HCT116 (cell line): ENCODE data around the gene USPL1. TPM values are rescaled to one million over a fixed set of nuclear protein-coding genes. Genes with fewer than 3 reads are reported as not detected.

ENCODE experiments used
- ATAC-seq: fragments of 200-7000 bp; cut with Tn5 transposase; 2 replicates; pipeline ENCODE4 v1.9.1; 2020; ENCODE audit warnings: mild to moderate bottlenecking, moderate library complexity
- BruUV-seq: library from RNA; stranded (reverse); fragments of 400-500 nt; replicated peaks from 2 replicates; lab custom pipeline; 2021; lab: Mats Ljungman, UMichigan
- CTCF ChIA-PET: fragments of 300-600 bp; sonication (Branson Sonifier 250); formaldehyde crosslinking; loops from one replicate; lab custom pipeline; 2021; ENCODE audit warnings: antibody characterized with exemption; lab: Charles Lee
- POLR2A ChIA-PET: fragments of 300-600, 350-600 bp; sonication (Branson Sonifier 250); formaldehyde crosslinking; loops from one replicate; lab custom pipeline; 2021; ENCODE audit warnings: antibody characterized with exemption; lab: Charles Lee
- RAD21 ChIA-PET, 2 experiments: fragments of 300-600 bp; sonication (Branson Sonifier 250); formaldehyde crosslinking; loops; one replicate each; lab custom pipeline; 2023; ENCODE audit warnings: low total read pairs in 2 of 2; ENCODE audit not compliant: uncharacterized antibody in 2 of 2, unreplicated experiment in 2 of 2, low non-redundant PET in 1 of 2; lab: Charles Lee
- DNase-seq: peaks from one replicate; pipeline ENCODE4 v3.0.0-alpha.2; 2010; ENCODE audit warnings: low read depth, low spot score
- H2AFZ ChIP-seq: fragments of 200-600 bp; shearing (Covaris generic), sonication (generic); 2 replicates; pipeline ENCODE4 v1.6.1; 2017; ENCODE audit warnings: low read depth, mixed run types, mixed read lengths, antibody characterized with exemption, low read length; ENCODE audit not compliant: poor library complexity, severe bottlenecking
- H3K27ac ChIP-seq: 2 replicates; pipeline ENCODE4 v1.5.1; 2012; ENCODE audit warnings: low read depth, low read length
- H3K27me3 ChIP-seq: fragments of 200-600 bp; sonication (generic); 2 replicates; pipeline ENCODE4 v1.6.1; 2016; ENCODE audit warnings: mixed run types, low read length, mixed read lengths; ENCODE audit not compliant: insufficient read depth
- H3K36me3 ChIP-seq, 2 experiments: fragments of 200-500 bp in 1 of 2; fragments of 200-600 bp in 1 of 2; sonication (Bioruptor generic) in 1 of 2; sonication (generic) in 1 of 2; 2 replicates each; pipeline versions ENCODE4 v1.5.1 to v1.6.1; 2014 to 2016; ENCODE audit warnings: low read length in 2 of 2, inconsistent platforms in 1 of 2, mixed read lengths in 1 of 2, mixed run types in 1 of 2; ENCODE audit not compliant: insufficient read depth in 2 of 2, control insufficient read depth in 1 of 2
- H3K4me1 ChIP-seq, 2 experiments: fragments of 200-600 bp in 1 of 2; sonication (generic) in 1 of 2; 2 replicates each; pipeline versions ENCODE4 v1.5.1 to v1.6.1; 2012 to 2017; ENCODE audit warnings: low read length in 2 of 2, inconsistent platforms in 1 of 2, mild to moderate bottlenecking in 1 of 2, mixed read lengths in 1 of 2, mixed run types in 1 of 2, moderate library complexity in 1 of 2; ENCODE audit not compliant: insufficient read depth in 2 of 2, control insufficient read depth in 1 of 2
- H3K4me2 ChIP-seq: fragments of 200-600 bp; sonication (generic); 2 replicates; pipeline ENCODE4 v1.6.1; 2017; ENCODE audit warnings: mixed run types, low read length, mixed read lengths
- H3K4me3 ChIP-seq, 2 experiments: fragments of 200-600 bp in 1 of 2; sonication (generic) in 1 of 2; replicated peaks in 1 of 2; 2 replicates each; pipeline ENCODE4 v1.5.1; 2011 to 2016; ENCODE audit warnings: low read length in 2 of 2, control low read depth in 1 of 2, low read depth in 1 of 2, mild to moderate bottlenecking in 1 of 2, mixed read lengths in 1 of 2, mixed run types in 1 of 2
- H3K79me2 ChIP-seq: fragments of 200-600 bp; sonication (generic); 2 replicates; pipeline ENCODE4 v1.6.1; 2017; ENCODE audit warnings: mild to moderate bottlenecking, mixed run types, low read length, moderate library complexity, mixed read lengths; ENCODE audit not compliant: insufficient read depth
- H3K9ac ChIP-seq: fragments of 200-600 bp; sonication (generic); 2 replicates; pipeline ENCODE4 v1.6.1; 2016; ENCODE audit warnings: low read length, mixed read lengths
- H3K9me2 ChIP-seq: fragments of 200-600 bp; sonication (generic), shearing (Covaris generic); 2 replicates; pipeline ENCODE4 v1.6.1; 2017; ENCODE audit warnings: mixed run types, mild to moderate bottlenecking, moderate library complexity; ENCODE audit not compliant: insufficient read depth
- H3K9me3 ChIP-seq, 2 experiments: fragments of 200-500 bp in 1 of 2; fragments of 200-600 bp in 1 of 2; sonication (Bioruptor generic) in 1 of 2; sonication (generic) in 1 of 2; 2 replicates each; pipeline ENCODE4 v1.6.1; 2014 to 2017; ENCODE audit warnings: low read length in 2 of 2, mixed read lengths in 2 of 2, inconsistent platforms in 1 of 2, low read depth in 1 of 2, mild to moderate bottlenecking in 1 of 2, mixed run types in 1 of 2, moderate library complexity in 1 of 2; ENCODE audit not compliant: control insufficient read depth in 1 of 2, insufficient read depth in 1 of 2
- H4K20me1 ChIP-seq: fragments of 200-600 bp; sonication (generic), shearing (Covaris generic); 2 replicates; pipeline ENCODE4 v1.6.1; 2017; ENCODE audit warnings: mixed run types, mild to moderate bottlenecking, moderate library complexity; ENCODE audit not compliant: insufficient read depth
- CBX3 ChIP-seq: IDR thresholded peaks from 2 replicates; pipeline ENCODE4 v1.6.1; 2012; ENCODE audit warnings: low read depth
- EGR1 ChIP-seq: IDR thresholded peaks from 2 replicates; pipeline ENCODE4 v1.6.1; 2012; ENCODE audit warnings: low read depth
- ELF1 ChIP-seq: IDR thresholded peaks from 2 replicates; pipeline ENCODE4 v1.6.1; 2012; ENCODE audit warnings: low read depth, borderline replicate concordance
- EZH2 ChIP-seq: fragments of 200-600 bp; sonication (generic); IDR thresholded peaks from 2 replicates; pipeline ENCODE4 v1.6.1; 2017; ENCODE audit warnings: antibody characterized with exemption, mixed run types
- EZH2phosphoT487 ChIP-seq: fragments of 200-600 bp; IDR thresholded peaks from 2 replicates; pipeline ENCODE4 v1.6.1; 2018; ENCODE audit warnings: antibody characterized with exemption, borderline replicate concordance
- FOSL1 ChIP-seq: IDR thresholded peaks from 2 replicates; pipeline ENCODE4 v1.6.1; 2012; ENCODE audit warnings: low read depth
- JUND ChIP-seq: IDR thresholded peaks from 2 replicates; pipeline ENCODE4 v1.6.1; 2012
- POLR2A ChIP-seq: IDR thresholded peaks from 2 replicates; pipeline ENCODE4 v1.7.0; 2011; ENCODE audit warnings: borderline replicate concordance; ENCODE audit not compliant: insufficient read depth, insufficient read length; ENCODE audit errors: extremely low read depth
- POLR2AphosphoS5 ChIP-seq: IDR thresholded peaks from 2 replicates; pipeline ENCODE4 v1.6.1; 2011; ENCODE audit warnings: mild to moderate bottlenecking, low read depth, low read length, moderate library complexity
- RAD21 ChIP-seq: IDR thresholded peaks from 2 replicates; pipeline ENCODE4 v1.6.1; 2012; ENCODE audit warnings: low read depth, mild to moderate bottlenecking
- SP1 ChIP-seq: IDR thresholded peaks from 2 replicates; pipeline ENCODE4 v1.6.1; 2012; ENCODE audit warnings: low read depth
- SRF ChIP-seq: IDR thresholded peaks from 2 replicates; pipeline ENCODE4 v1.6.1; 2012; ENCODE audit warnings: low read depth
- YY1 ChIP-seq: IDR thresholded peaks from 2 replicates; pipeline ENCODE4 v1.6.1; 2011; ENCODE audit warnings: low read length, low read depth, moderate library complexity, mild to moderate bottlenecking; ENCODE audit not compliant: insufficient replicate concordance; ENCODE audit errors: extremely low read depth
- ZFX ChIP-seq: fragments of 450-650 bp; IDR thresholded peaks from 2 replicates; pipeline ENCODE4 v1.6.1; 2017
- intact Hi-C: fragments of 100-400 bp; cut with micrococcal nuclease; formaldehyde crosslinking; loops from 2 replicates; pipeline ENCODE4 v1.10.0; 2022
- total RNA-seq: library from RNA; stranded (reverse); gene quantifications from one replicate; pipeline ENCODE4 v1.2.1, GENCODE V29; 2021; ENCODE audit not compliant: unreplicated experiment
- TF ChIP-seq, protein P1 (sequence below): IDR thresholded peaks from 2 replicates; pipeline ENCODE4 v1.6.1; 2012
- TF ChIP-seq, protein P2 (sequence below), 3 experiments: fragments of 200-600 bp in 1 of 3; sonication (generic) in 1 of 3; IDR thresholded peaks in 2 of 3; conservative IDR thresholded peaks in 1 of 3; 2 replicates each; pipeline ENCODE4 v1.5.1; 2012 to 2017; ENCODE audit warnings: low read depth in 2 of 3, low read length in 2 of 3, antibody characterized with exemption in 1 of 3, borderline replicate concordance in 1 of 3, control low read depth in 1 of 3, mild to moderate bottlenecking in 1 of 3, mixed read lengths in 1 of 3, mixed run types in 1 of 3, moderate library complexity in 1 of 3; ENCODE audit not compliant: insufficient read depth in 1 of 3
- TF ChIP-seq, protein P3 (sequence below): IDR thresholded peaks from 2 replicates; pipeline ENCODE4 v1.6.1; 2012; ENCODE audit warnings: low read depth

Gene USPL1
- total RNA-seq, 1 experiment from 2014 or later: 19.7 TPM

DNA sequence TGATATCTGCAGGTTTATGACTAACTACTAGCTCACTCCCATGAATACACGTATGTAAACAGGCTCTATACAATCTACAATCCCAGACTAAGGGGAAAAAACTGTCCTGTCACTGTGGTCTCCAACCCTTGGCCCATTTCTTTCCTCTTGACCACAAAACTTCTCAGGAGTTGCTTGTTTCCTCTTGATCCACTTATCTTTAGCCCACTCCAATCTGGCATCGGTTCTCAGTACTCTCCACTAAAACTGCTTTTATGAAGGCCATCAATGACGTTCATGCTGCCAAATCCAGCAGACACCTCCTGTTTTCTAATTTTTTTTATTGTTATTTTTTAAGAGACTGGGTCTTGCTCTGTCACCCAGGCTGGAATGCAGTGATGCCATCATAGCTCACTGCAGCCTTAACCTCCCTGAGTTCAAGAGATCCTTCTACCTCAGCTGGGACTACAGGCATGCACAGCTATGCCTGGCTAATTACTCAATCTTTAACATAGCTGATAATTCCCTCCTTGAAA, 31.9 kb upstream of the USPL1 start:
- POLR2A ChIA-PET: interaction anchor here (0.7 kb wide), 1 partner anchor 238 kb away, joined by 3 read pairs; no protein-coding TSS in a partner anchor
- H3K27ac ChIP-seq: no peak overlapping the region
- H3K9ac ChIP-seq: no peak overlapping the region
- H4K20me1 ChIP-seq: no peaks in the 10 kb centered on the region
- H3K9me2 ChIP-seq: no peaks in the 10 kb centered on the region
- CTCF ChIA-PET: no interaction called here
- no peak overlapping the region for H2AFZ ChIP-seq
- H3K79me2 ChIP-seq: no peaks in the 10 kb centered on the region
- no peaks in the 10 kb centered on the region for H3K9me3 ChIP-seq
- H3K36me3 ChIP-seq: no peaks in the 10 kb centered on the region
- intact Hi-C loops: loop anchor here (10.0 kb wide), 1 partner anchor 451 kb away; no protein-coding TSS in a partner anchor
- H3K27me3 ChIP-seq: no peaks in the 10 kb centered on the region
- no peak overlapping the region for H3K4me2 ChIP-seq
- TF ChIP-seq EZH2phosphoT487 (no peak), EGR1 (no peak)
- H3K4me3 ChIP-seq: no peak overlapping the region
- DNase-seq: no peak
- ATAC-seq: no peak
- RAD21 ChIA-PET: no interaction called here
- H3K4me1 ChIP-seq: peaks cover 7 to 10% of the 10 kb centered on the region in 2 experiments
- no TSS peak for BruUV-seq

DNA sequence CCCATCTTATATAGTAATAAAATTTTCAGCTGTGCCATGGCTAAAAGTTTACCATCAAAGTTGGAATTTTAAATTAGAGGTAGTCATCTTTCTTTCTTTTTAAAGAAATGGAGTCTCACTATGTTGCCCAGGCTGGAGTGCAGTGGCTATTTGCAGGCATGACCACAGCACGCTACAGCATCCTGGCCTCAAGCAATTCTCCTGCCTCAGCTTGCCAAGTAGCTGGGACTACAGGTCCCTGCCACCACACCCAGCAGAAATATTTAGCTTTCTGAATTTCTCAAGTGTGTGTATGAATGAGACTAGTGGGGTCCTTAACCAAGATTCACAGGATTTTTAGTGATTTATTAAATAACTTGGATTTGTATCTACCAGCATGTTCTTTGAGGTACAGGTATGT, 30.5 kb upstream of the USPL1 start:
- Histone ChIP-seq H3K79me2 (no peaks in the 10 kb centered on the region), H2AFZ (no peak overlapping the region), H4K20me1 (no peaks in the 10 kb centered on the region), H3K4me2 (no peak overlapping the region), H3K36me3 (no peaks in the 10 kb centered on the region), H3K9me2 (no peaks in the 10 kb centered on the region), H3K4me1 (0 out of 4 replicates have a peak, but pooled peaks cover 0 to 3% of the 10 kb centered on the region in 2 experiments), H3K27ac (no peak overlapping the region), H3K9ac (no peak overlapping the region), H3K9me3 (no peaks in the 10 kb centered on the region), H3K4me3 (no peak overlapping the region), H3K27me3 (no peaks in the 10 kb centered on the region)
- ATAC-seq: no peak
- no peak for DNase-seq
- ChIA-PET CTCF (no interaction called here), POLR2A (no interaction called here), RAD21 (no interaction called here)
- no TSS peak for BruUV-seq
- intact Hi-C loops: loop anchor here (10.0 kb wide), 1 partner anchor 452 kb away; no protein-coding TSS in a partner anchor
- TF ChIP-seq, protein P1, sequence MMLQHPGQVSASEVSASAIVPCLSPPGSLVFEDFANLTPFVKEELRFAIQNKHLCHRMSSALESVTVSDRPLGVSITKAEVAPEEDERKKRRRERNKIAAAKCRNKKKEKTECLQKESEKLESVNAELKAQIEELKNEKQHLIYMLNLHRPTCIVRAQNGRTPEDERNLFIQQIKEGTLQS: no peak
- TF ChIP-seq ZFX: no peak
- TF ChIP-seq, protein P2, sequence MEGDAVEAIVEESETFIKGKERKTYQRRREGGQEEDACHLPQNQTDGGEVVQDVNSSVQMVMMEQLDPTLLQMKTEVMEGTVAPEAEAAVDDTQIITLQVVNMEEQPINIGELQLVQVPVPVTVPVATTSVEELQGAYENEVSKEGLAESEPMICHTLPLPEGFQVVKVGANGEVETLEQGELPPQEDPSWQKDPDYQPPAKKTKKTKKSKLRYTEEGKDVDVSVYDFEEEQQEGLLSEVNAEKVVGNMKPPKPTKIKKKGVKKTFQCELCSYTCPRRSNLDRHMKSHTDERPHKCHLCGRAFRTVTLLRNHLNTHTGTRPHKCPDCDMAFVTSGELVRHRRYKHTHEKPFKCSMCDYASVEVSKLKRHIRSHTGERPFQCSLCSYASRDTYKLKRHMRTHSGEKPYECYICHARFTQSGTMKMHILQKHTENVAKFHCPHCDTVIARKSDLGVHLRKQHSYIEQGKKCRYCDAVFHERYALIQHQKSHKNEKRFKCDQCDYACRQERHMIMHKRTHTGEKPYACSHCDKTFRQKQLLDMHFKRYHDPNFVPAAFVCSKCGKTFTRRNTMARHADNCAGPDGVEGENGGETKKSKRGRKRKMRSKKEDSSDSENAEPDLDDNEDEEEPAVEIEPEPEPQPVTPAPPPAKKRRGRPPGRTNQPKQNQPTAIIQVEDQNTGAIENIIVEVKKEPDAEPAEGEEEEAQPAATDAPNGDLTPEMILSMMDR (IDR thresholded peaks at IDR 0.05 in 2 of 3, conservative IDR thresholded peaks at IDR 0.05 in 1 of 3; ENCODE audit: borderline replicate concordance in 1 of 3, insufficient read depth in 1 of 3, low read depth in 2 of 3, low read length in 2 of 3): no peak
- TF ChIP-seq, protein P3, sequence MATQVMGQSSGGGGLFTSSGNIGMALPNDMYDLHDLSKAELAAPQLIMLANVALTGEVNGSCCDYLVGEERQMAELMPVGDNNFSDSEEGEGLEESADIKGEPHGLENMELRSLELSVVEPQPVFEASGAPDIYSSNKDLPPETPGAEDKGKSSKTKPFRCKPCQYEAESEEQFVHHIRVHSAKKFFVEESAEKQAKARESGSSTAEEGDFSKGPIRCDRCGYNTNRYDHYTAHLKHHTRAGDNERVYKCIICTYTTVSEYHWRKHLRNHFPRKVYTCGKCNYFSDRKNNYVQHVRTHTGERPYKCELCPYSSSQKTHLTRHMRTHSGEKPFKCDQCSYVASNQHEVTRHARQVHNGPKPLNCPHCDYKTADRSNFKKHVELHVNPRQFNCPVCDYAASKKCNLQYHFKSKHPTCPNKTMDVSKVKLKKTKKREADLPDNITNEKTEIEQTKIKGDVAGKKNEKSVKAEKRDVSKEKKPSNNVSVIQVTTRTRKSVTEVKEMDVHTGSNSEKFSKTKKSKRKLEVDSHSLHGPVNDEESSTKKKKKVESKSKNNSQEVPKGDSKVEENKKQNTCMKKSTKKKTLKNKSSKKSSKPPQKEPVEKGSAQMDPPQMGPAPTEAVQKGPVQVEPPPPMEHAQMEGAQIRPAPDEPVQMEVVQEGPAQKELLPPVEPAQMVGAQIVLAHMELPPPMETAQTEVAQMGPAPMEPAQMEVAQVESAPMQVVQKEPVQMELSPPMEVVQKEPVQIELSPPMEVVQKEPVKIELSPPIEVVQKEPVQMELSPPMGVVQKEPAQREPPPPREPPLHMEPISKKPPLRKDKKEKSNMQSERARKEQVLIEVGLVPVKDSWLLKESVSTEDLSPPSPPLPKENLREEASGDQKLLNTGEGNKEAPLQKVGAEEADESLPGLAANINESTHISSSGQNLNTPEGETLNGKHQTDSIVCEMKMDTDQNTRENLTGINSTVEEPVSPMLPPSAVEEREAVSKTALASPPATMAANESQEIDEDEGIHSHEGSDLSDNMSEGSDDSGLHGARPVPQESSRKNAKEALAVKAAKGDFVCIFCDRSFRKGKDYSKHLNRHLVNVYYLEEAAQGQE: no peak
- TF ChIP-seq FOSL1: no peak
- no peak for TF ChIP-seq SRF
- no peak for TF ChIP-seq EGR1
- TF ChIP-seq CBX3: no peak
- TF ChIP-seq SP1: no peak
- TF ChIP-seq EZH2: no peak
- TF ChIP-seq ELF1: no peak
- TF ChIP-seq RAD21: no peak
- TF ChIP-seq POLR2AphosphoS5: no peak
- TF ChIP-seq POLR2A: no peak
- no peak for TF ChIP-seq YY1
- TF ChIP-seq JUND: no peak
